Skeletal muscle satellite cell (primary cell): ENCODE measurements around the gene ZNF100.
"Not testable (repeated sequence)": the region's sequence is repeated elsewhere in the genome, so short reads cannot be mapped to it uniquely, and the experiment has no call there.

Source experiments
- H3K27me3 ChIP-seq: 2 replicates; pipeline ENCODE4 v1.7.0; 2013; ENCODE audit warnings: low read length; ENCODE audit not compliant: control insufficient read depth, insufficient read depth
- H3K36me3 ChIP-seq: 2 replicates; pipeline ENCODE4 v1.7.0; 2013; ENCODE audit warnings: mild to moderate bottlenecking, control low read depth, low read length; ENCODE audit not compliant: insufficient read depth
- H3K4me1 ChIP-seq: 2 replicates; pipeline ENCODE4 v1.7.0; 2013; ENCODE audit warnings: low read length; ENCODE audit not compliant: control insufficient read depth, insufficient read depth
- H3K4me2 ChIP-seq: 2 replicates; pipeline ENCODE4 v1.7.0; 2013; ENCODE audit warnings: mild to moderate bottlenecking, low read length
- H3K4me3 ChIP-seq: 2 replicates; pipeline ENCODE4 v1.7.0; 2013; ENCODE audit warnings: low read length
- H3K9ac ChIP-seq: 2 replicates; pipeline ENCODE4 v1.7.0; 2013; ENCODE audit warnings: mild to moderate bottlenecking, low read depth, low read length, moderate library complexity
- H3K9me3 ChIP-seq: replicated peaks from 2 replicates; pipeline ENCODE4 v1.7.0; 2013; ENCODE audit warnings: mild to moderate bottlenecking, control low read depth, low read length

Gene ZNF100

DNA sequence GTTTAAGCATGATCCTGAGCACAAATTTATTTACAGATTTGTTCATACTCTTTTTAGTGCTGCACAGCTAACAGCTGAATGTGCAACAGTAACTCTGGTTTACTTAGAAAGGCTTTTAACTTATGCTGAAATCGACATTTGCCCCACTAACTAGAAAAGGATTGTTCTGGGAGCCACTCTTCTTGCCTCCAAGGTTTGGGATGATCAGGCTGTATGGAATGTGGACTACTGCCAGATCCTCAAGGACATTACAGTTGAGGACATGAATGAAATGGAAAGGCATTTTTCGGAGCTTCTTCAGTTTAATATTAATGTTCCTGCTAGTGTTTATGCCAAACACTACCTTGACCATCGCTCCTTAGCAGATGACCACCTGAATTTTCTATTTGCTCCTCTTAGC, 16.0 kb downstream of the ZNF100 start:
- Histone ChIP-seq H3K36me3 (peaks cover 39% of the 10 kb centered on the region), H3K9me3 (no peaks in the 10 kb centered on the region), H3K4me3 (no peak overlapping the region), H3K4me1 (no peaks in the 10 kb centered on the region), H3K4me2 (no peak overlapping the region), H3K9ac (no peak overlapping the region), H3K27me3 (no peaks in the 10 kb centered on the region)

DNA sequence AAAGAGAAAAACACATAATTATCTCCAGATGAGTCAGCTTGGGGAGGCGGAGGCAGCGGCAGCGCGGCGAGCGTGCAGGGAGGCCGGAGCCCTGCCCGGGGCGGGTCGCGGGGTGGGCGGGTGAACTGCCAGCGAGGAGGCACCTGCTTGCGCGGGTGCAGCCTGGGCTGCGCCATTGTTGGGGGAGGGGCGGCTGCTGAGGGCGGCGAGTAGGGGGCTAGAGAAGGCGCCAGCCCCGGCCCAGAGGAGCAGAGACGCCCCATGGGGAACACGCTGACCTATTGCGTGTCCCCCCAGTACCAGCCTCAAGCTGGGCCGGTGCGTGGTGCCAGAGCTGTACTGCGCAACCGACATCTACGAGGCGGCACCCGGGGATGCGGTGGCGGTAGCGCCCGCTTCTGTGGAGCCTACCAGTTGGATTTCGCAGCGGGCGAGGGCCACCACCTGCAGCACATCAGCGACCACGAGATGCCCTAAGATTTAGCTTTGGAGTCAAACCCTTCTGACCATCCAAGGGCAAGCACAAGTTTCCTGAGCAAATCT, 16.7 kb downstream of the ZNF100 start:
- Histone ChIP-seq H3K4me1 (no peaks in the 10 kb centered on the region), H3K4me2 (no peak overlapping the region), H3K27me3 (no peaks in the 10 kb centered on the region), H3K9me3 (no peaks in the 10 kb centered on the region), H3K36me3 (peaks cover 40% of the 10 kb centered on the region), H3K9ac (no peak overlapping the region), H3K4me3 (no peak overlapping the region)

DNA sequence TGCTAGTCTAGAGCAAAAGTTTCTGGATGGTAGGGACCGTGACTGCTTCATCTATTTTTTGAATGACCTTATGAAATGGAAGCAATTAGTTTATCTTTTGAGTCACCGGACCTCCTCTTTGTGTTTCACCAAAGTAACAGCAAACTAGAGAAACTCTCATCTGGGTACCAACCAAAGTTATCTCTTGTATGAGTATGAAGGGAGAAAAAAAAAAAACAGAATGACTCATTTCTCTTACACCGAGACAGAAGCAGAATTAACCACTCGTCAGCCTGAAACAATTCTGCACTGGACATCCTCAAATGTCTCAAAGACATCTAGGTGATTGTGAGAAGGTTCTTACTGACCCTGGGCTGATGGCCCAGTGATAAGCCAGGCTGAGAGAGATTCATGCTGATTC, 18.3 kb downstream of the ZNF100 start:
- Histone ChIP-seq H3K36me3 (peaks cover 35% of the 10 kb centered on the region), H3K9me3 (no peaks in the 10 kb centered on the region)

DNA sequence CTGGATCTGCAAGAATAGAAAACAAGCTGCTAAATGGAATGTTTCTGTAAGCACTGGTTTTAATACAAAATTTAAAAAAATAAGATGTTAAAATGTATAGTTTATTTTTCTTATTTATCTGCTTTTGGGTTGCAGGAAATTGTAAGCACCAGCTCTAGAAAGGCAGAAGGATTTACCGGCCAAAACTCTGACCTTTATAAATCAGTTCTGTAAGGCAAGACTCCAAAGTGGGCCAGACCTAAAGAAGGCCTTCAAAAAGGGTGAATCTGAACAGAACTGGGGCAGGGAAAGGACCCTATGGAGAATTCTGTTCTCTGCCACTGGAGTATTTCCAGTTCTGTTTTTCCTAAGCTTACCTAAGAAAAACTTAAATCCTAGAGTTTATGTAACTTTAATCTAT, 19.3 kb downstream of the ZNF100 start:
- peaks cover 36% of the 10 kb centered on the region for H3K36me3 ChIP-seq

More for the DNA sequence above, 18.3 kb downstream of the ZNF100 start:
- H3K4me3 ChIP-seq, result no peak overlapping the region
- no peak overlapping the region for H3K9ac ChIP-seq
- no peaks in the 10 kb centered on the region for H3K4me1 ChIP-seq
- no peak overlapping the region for H3K4me2 ChIP-seq
- no peaks in the 10 kb centered on the region for H3K27me3 ChIP-seq

DNA sequence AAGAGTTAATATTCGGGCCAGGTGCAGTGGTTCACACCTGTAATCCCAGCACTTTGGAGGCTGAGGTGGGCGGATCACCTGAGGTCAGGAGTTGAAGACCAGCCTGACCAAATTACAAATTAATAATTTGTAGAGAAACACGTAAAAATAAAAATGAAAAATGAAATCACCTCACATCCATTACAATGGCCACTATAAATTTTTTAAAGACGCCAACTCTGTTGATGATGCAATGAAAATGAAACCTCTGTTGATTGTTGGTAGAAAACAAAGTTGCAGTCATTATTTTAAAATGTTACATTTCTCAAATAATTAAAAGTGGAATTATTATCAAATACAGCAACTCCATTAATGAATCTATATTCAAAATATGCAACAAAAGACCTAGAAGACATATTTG, 26.8 kb downstream of the ZNF100 start:
- Histone ChIP-seq H3K9me3 (no peaks in the 10 kb centered on the region), H3K36me3 (peaks cover 11% of the 10 kb centered on the region), H3K9ac (no peak overlapping the region), H3K4me2 (no peak overlapping the region), H3K27me3 (no peaks in the 10 kb centered on the region), H3K4me1 (no peaks in the 10 kb centered on the region), H3K4me3 (no peak overlapping the region)

More for the DNA sequence above, 19.3 kb downstream of the ZNF100 start:
- Histone ChIP-seq H3K9ac (no peak overlapping the region), H3K4me3 (no peak overlapping the region), H3K4me2 (no peak overlapping the region), H3K9me3 (no peaks in the 10 kb centered on the region), H3K27me3 (no peaks in the 10 kb centered on the region), H3K4me1 (no peaks in the 10 kb centered on the region)

DNA sequence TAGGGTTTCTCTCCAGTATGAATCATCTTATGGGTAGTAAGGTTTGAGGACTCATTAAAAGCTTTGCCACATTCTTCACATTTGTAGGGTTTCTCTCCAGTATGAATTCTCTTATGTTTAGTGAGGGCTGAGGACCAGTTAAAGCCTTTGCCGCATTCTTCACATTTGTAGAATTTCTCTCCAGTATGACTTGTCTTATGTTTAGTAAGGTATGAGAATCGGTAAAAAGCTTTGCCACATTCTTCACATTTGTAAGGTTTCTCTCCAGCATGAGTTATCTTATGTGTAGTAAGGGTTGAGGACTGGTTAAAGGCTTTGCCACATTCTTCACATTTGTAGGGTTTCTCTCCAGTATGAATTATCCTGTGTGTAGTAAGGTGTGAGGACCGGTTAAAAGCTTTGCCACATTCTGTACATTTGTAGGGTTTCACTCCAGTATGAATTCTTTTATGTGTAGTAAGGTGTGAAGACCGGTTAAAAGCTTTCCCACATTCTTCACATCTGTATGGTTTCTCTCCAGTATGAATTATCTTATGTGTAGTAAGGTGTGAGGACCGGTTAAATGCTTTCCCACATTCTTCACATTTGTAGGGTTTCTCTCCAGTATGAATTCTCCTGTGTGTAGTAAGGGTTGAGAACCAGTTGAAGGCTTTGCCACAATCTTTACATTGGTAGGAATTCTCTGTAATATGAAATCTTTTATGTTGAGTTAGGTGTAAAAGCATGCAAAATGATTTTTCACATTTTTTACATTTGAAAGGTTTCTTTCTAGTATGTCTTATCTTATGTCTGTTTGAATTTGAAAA, 40.2 kb downstream of the ZNF100 start:
- not testable (repeated sequence) for H3K4me1 ChIP-seq, H3K9ac ChIP-seq, H3K4me2 ChIP-seq, H3K27me3 ChIP-seq, H3K4me3 ChIP-seq
- peaks cover 22% of the 10 kb centered on the region for H3K9me3 ChIP-seq
- H3K36me3 ChIP-seq, result peaks cover 25% of the 10 kb centered on the region

DNA sequence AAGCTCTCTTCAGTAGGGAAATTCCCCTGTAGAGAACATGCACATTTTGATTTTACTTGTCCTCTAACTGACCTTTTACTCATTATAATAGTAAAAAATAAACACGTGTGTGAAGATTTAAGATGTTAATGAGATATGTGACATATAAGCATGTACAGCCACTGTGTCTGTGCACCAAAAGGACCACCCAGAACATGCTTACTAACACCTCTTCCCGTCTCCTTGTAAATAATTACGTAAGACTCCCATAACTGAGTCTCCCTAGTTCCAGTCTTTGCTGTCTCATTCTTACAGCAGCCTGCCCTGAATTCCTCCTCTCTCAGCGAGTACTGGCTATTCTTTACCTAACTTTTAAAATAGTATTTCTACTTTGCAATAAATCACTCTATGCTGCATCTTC, 53.6 kb downstream of the ZNF100 start:
- Histone ChIP-seq H3K36me3 (no peaks in the 10 kb centered on the region), H3K9me3 (no peaks in the 10 kb centered on the region)

DNA sequence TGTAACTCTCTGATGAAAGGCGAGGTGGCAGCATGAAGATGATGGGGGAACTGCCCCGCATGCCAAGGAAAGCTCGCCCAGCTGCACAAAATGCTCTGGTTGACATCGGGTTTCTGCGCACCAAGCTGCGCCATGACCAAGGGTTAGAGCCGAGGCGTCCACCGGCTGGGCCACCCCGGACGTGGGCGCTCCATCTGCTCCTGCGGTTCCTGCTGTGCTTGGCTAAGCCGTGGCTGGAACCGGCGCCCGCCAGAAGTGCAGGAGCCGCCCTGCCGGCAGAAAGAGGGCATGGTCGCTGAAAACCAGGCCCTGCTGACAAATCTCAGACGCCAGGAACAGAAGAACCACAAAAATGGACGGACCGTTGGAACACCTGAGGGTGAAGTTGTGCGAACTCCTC, 57.9 kb downstream of the ZNF100 start:
- Histone ChIP-seq H3K4me2 (no peak overlapping the region), H3K36me3 (no peaks in the 10 kb centered on the region), H3K9ac (no peak overlapping the region), H3K4me1 (no peaks in the 10 kb centered on the region), H3K27me3 (no peaks in the 10 kb centered on the region), H3K9me3 (no peaks in the 10 kb centered on the region), H3K4me3 (no peak overlapping the region)

More for the DNA sequence above, 53.6 kb downstream of the ZNF100 start:
- Histone ChIP-seq H3K9ac (no peak overlapping the region), H3K4me3 (no peak overlapping the region), H3K4me1 (no peaks in the 10 kb centered on the region), H3K27me3 (no peaks in the 10 kb centered on the region), H3K4me2 (no peak overlapping the region)

DNA sequence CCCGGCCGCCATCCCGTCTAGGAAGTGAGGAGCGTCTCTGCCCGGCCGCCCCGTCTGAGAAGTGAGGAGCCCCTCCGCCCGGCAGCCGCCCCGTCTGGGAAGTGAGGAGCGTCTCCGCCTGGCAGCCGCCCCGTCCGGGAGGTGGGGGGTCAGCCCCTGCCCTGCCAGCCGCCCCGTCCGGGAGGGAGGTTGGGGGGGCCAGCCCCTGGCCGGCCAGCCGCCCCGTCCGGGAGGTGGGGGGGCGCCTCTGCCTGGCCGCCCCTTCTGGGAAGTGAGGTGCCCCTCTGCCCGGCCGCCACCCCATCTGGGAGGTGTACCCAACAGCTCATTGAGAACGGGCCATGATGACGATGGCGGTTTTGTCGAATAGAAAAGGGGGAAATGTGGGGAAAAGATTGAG, 59.5 kb downstream of the ZNF100 start:
- H3K36me3 ChIP-seq, H3K9me3 ChIP-seq, H3K4me2 ChIP-seq, H3K9ac ChIP-seq, H3K4me1 ChIP-seq, H3K27me3 ChIP-seq, H3K4me3 ChIP-seq: not testable (repeated sequence)

DNA sequence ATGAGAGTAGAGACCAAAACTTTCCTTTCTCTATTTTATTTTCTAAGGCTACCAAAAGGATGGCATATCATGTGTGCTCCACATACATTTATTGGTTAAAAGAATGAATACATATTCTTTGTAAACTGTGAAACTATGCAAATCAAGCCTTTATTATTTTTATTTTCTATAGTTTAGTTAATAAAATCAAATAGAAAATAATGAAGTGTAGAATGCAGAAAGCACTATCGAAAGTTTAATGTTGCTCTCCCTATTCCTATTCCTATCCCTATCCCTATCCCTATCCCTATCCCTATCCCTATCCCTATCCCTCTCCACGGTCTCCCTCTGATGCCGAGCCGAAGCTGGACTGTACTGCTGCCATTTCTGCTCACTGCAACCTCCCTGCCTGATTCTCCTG, 60.3 kb downstream of the ZNF100 start:
- H3K36me3 ChIP-seq, result no peaks in the 10 kb centered on the region

DNA sequence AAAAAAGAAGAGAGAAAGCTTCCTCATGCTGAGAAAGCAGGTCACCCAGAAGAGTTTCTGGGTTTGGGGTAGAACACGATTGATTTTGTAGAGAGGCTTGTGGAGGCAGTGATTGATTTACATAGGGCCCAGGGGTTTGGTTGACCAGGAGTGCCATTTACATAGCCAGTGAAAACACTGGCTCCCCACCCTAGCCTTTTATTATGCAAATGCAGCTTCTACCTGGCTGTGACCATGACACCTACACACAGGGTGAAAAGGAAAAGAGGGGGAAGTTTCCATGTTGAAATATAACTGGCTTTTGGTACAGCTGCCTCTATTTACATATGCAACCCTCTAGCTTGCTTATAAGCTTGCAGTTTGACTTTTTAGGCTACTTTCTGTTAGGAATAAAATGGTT, 62.0 kb downstream of the ZNF100 start:
- Histone ChIP-seq H3K36me3 (no peaks in the 10 kb centered on the region), H3K4me1 (no peaks in the 10 kb centered on the region)

More for the DNA sequence above, 60.3 kb downstream of the ZNF100 start:
- Histone ChIP-seq H3K27me3 (no peaks in the 10 kb centered on the region), H3K4me2 (no peak overlapping the region), H3K9me3 (no peaks in the 10 kb centered on the region), H3K4me1 (no peaks in the 10 kb centered on the region), H3K9ac (no peak overlapping the region), H3K4me3 (no peak overlapping the region)

DNA sequence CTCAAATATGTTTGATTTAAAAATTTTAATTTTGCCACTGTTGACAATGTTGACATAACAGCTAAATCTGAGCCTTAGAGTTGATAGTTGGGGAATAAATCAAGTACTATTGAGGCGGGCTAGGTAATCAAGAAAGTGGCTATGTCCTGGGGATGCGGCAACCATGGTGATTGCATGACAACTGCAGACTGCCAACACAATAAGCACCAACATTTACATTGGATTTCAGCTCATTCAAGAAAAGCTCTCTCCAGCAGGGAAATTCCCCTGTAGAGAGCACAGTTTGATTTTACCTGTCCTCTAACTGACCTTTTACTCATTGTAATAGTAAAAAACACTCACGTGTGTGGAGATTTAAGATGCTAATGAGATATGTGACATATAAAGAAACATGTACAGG, 63.1 kb downstream of the ZNF100 start:
- no peaks in the 10 kb centered on the region for H3K27me3 ChIP-seq

More for the DNA sequence above, 62.0 kb downstream of the ZNF100 start:
- no peak overlapping the region for H3K9ac ChIP-seq
- no peak overlapping the region for H3K4me3 ChIP-seq
- H3K4me2 ChIP-seq, result no peak overlapping the region
- H3K9me3 ChIP-seq, result no peaks in the 10 kb centered on the region
- no peaks in the 10 kb centered on the region for H3K27me3 ChIP-seq

More for the DNA sequence above, 63.1 kb downstream of the ZNF100 start:
- Histone ChIP-seq H3K36me3 (no peaks in the 10 kb centered on the region), H3K4me3 (no peak overlapping the region), H3K9ac (no peak overlapping the region), H3K4me1 (no peaks in the 10 kb centered on the region), H3K9me3 (no peaks in the 10 kb centered on the region), H3K4me2 (no peak overlapping the region)
